Measurements from ENCODE around the gene SARDH.

- no peak for TF ChIP-seq CTCF (IDR thresholded peaks at IDR 0.05)
- no peak for TF ChIP-seq POLR2A (IDR thresholded peaks at IDR 0.05)
Measured at GRCh38 chr9:133785753-133786370, 47.7 kb upstream of the SARDH start.
